H1 (cell line): ENCODE data around the gene ANKRD13C. TPM values are rescaled to one million over a fixed set of nuclear protein-coding genes. Genes with fewer than 3 reads are reported as not detected.

Experiments used
- CTCF ChIA-PET: fragments of 300-600 bp; sonication (Branson Sonifier 250); formaldehyde crosslinking; loops from one replicate; lab custom pipeline; 2021; ENCODE audit not compliant: partially characterized antibody; lab: Charles Lee
- POLR2A ChIA-PET: fragments of 300-600 bp; sonication (Branson Sonifier 250); formaldehyde crosslinking; loops from one replicate; lab custom pipeline; 2021; ENCODE audit warnings: inconsistent platforms; ENCODE audit not compliant: partially characterized antibody; lab: Charles Lee
- DNase-seq, 2 experiments: peaks; one replicate each; pipeline versions ENCODE4 v3.0.0 to v3.0.0-alpha.2; 2010 to 2022; ENCODE audit warnings: low spot score in 2 of 2, low read depth in 1 of 2, mixed read lengths in 1 of 2
- FAIRE-seq: peaks from 2 replicates; lab custom pipeline; 2011; peaks lifted over from hg19 to GRCh38; lab: Jason Lieb, UNC
- H2AFZ ChIP-seq: 2 replicates; pipeline ENCODE4 v1.8.1; 2012; ENCODE audit warnings: low read length, inconsistent platforms
- H2AK5ac ChIP-seq: 2 replicates; pipeline ENCODE4 v1.6.1; 2013; ENCODE audit warnings: low read depth, low read length
- H2BK120ac ChIP-seq: replicated peaks from 2 replicates; pipeline ENCODE3; 2013; ENCODE audit warnings: low read depth, low read length, inconsistent platforms
- H2BK12ac ChIP-seq: 2 replicates; pipeline ENCODE4 v1.6.1; 2013; ENCODE audit warnings: low read depth, low read length
- H2BK15ac ChIP-seq: 2 replicates; pipeline ENCODE4 v1.6.1; 2013; ENCODE audit warnings: low read length
- H2BK20ac ChIP-seq: 2 replicates; pipeline ENCODE4 v1.6.1; 2013; ENCODE audit warnings: low read length
- H2BK5ac ChIP-seq: 2 replicates; pipeline ENCODE4 v1.6.1; 2013; ENCODE audit warnings: low read depth, low read length
- H3K14ac ChIP-seq: 2 replicates; pipeline ENCODE4 v1.6.1; 2013; ENCODE audit warnings: inconsistent platforms; ENCODE audit not compliant: insufficient read length
- H3K18ac ChIP-seq: 2 replicates; pipeline ENCODE4 v1.6.1; 2013; ENCODE audit warnings: low read length; ENCODE audit errors: extremely low read depth
- H3K23ac ChIP-seq: 2 replicates; pipeline ENCODE4 v1.6.1; 2013; ENCODE audit warnings: inconsistent platforms; ENCODE audit not compliant: insufficient read length
- H3K23me2 ChIP-seq: 2 replicates; pipeline ENCODE4 v1.6.1; 2013; ENCODE audit warnings: low read depth, low read length
- H3K27ac ChIP-seq: 2 replicates; pipeline ENCODE4 v1.6.1; 2011; ENCODE audit warnings: low read depth, low read length, inconsistent platforms
- H3K27me3 ChIP-seq, 4 experiments: replicated peaks in 1 of 4; 1 replicate in 1 of 4; 2 replicates in 3 of 4; pipeline versions ENCODE4 v1.6.1 to v1.8.1; 2011 to 2013; ENCODE audit warnings: low read length in 3 of 4, mild to moderate bottlenecking in 3 of 4, inconsistent platforms in 2 of 4, mixed read lengths in 2 of 4, moderate library complexity in 1 of 4; ENCODE audit not compliant: control insufficient read depth in 3 of 4, insufficient read depth in 3 of 4; ENCODE audit errors: extremely low read depth in 1 of 4
- H3K36me3 ChIP-seq, 4 experiments: 2 replicates each; pipeline versions ENCODE4 v1.6.1 to v1.8.1; 2011 to 2013; ENCODE audit warnings: mild to moderate bottlenecking in 4 of 4, low read length in 3 of 4, moderate library complexity in 2 of 4, control low read depth in 1 of 4, inconsistent platforms in 1 of 4; ENCODE audit not compliant: insufficient read depth in 4 of 4, control insufficient read depth in 2 of 4
- H3K4ac ChIP-seq: replicated peaks from 2 replicates; pipeline ENCODE3; 2013; ENCODE audit warnings: low read length, low read depth, mixed read lengths, inconsistent platforms; ENCODE audit not compliant: insufficient read length
- H3K4me1 ChIP-seq, 4 experiments: replicated peaks in 1 of 4; 1 replicate in 1 of 4; 2 replicates in 3 of 4; pipeline versions ENCODE4 v1.6.1 to v1.8.1; 2011 to 2013; ENCODE audit warnings: low read length in 3 of 4, inconsistent platforms in 2 of 4, mixed read lengths in 1 of 4; ENCODE audit not compliant: insufficient read depth in 4 of 4, control insufficient read depth in 3 of 4
- H3K4me2 ChIP-seq, 2 experiments: 2 replicates each; pipeline versions ENCODE4 v1.6.1 to v1.8.1; 2011 to 2013; ENCODE audit warnings: low read depth in 2 of 2, low read length in 2 of 2, control low read depth in 1 of 2, inconsistent platforms in 1 of 2, mild to moderate bottlenecking in 1 of 2; ENCODE audit not compliant: insufficient read depth in 1 of 2
- H3K4me3 ChIP-seq, 4 experiments: fragments of 200-600, 300-600 bp in 1 of 4; sonication (generic), shearing (Covaris generic), sonication (Bioruptor Twin) in 1 of 4; 2 replicates each; pipeline versions ENCODE4 v1.5.1 to v1.8.1; 2011 to 2016; ENCODE audit warnings: low read length in 4 of 4, low read depth in 3 of 4, control low read depth in 2 of 4, inconsistent platforms in 2 of 4, mild to moderate bottlenecking in 2 of 4, mixed read lengths in 1 of 4, moderate library complexity in 1 of 4; ENCODE audit not compliant: insufficient read depth in 2 of 4; ENCODE audit errors: extremely low read depth in 1 of 4
- H3K56ac ChIP-seq: replicated peaks from 2 replicates; pipeline ENCODE3; 2013; ENCODE audit warnings: low read depth, mild to moderate bottlenecking, mixed read lengths, low read length, inconsistent platforms; ENCODE audit not compliant: insufficient read length
- H3K79me1 ChIP-seq: 2 replicates; pipeline ENCODE4 v1.6.1; 2013; ENCODE audit warnings: low read depth, low read length, control low read depth
- H3K79me2 ChIP-seq, 2 experiments: 2 replicates each; pipeline versions ENCODE4 v1.6.1 to v1.8.1; 2012 to 2013; ENCODE audit warnings: low read length in 2 of 2, mild to moderate bottlenecking in 2 of 2, inconsistent platforms in 1 of 2; ENCODE audit not compliant: insufficient read depth in 2 of 2, control insufficient read depth in 1 of 2
- H3K9ac ChIP-seq, 4 experiments: replicated peaks in 1 of 4; 1 replicate in 1 of 4; 2 replicates in 3 of 4; pipeline versions ENCODE4 v1.6.1 to v1.8.1; 2011 to 2013; ENCODE audit warnings: low read depth in 3 of 4, low read length in 3 of 4, control low read depth in 2 of 4, mild to moderate bottlenecking in 2 of 4, moderate library complexity in 2 of 4, inconsistent platforms in 1 of 4; ENCODE audit errors: extremely low read depth in 1 of 4
- H3K9me3 ChIP-seq, 2 experiments: 2 replicates each; pipeline versions ENCODE4 v1.6.1 to v1.8.1; 2012 to 2013; ENCODE audit warnings: mild to moderate bottlenecking in 2 of 2, moderate library complexity in 2 of 2, control low read depth in 1 of 2, inconsistent platforms in 1 of 2, low read depth in 1 of 2, low read length in 1 of 2, mixed read lengths in 1 of 2; ENCODE audit not compliant: insufficient read depth in 2 of 2
- H4K20me1 ChIP-seq, 2 experiments: replicated peaks in 1 of 2; 2 replicates each; pipeline versions ENCODE3 to v1.8.1; 2011 to 2013; ENCODE audit warnings: inconsistent platforms in 2 of 2, low read length in 2 of 2, mild to moderate bottlenecking in 1 of 2; ENCODE audit not compliant: insufficient read depth in 2 of 2, control insufficient read depth in 1 of 2
- H4K5ac ChIP-seq: 2 replicates; pipeline ENCODE4 v1.6.1; 2013; ENCODE audit warnings: low read length, low read depth, mixed read lengths, inconsistent platforms; ENCODE audit not compliant: insufficient read length
- H4K8ac ChIP-seq: 2 replicates; pipeline ENCODE4 v1.8.0; 2013; ENCODE audit warnings: mild to moderate bottlenecking, moderate library complexity, low read length, inconsistent platforms; ENCODE audit not compliant: insufficient read depth; ENCODE audit errors: extremely low read depth
- H4K91ac ChIP-seq: replicated peaks from 2 replicates; pipeline ENCODE3; 2013; ENCODE audit warnings: low read length, mixed read lengths, inconsistent platforms; ENCODE audit not compliant: insufficient read length
- CREB1 ChIP-seq: IDR thresholded peaks from 2 replicates; pipeline ENCODE4 v1.6.1; 2012; ENCODE audit warnings: inconsistent platforms
- FOSL1 ChIP-seq: IDR thresholded peaks from 2 replicates; pipeline ENCODE4 v1.6.1; 2011; ENCODE audit warnings: mild to moderate bottlenecking, low read depth, low read length, moderate library complexity; ENCODE audit not compliant: insufficient read depth
- HDAC2 ChIP-seq, 2 experiments: fragments of 300-600 bp in 1 of 2; sonication (generic) in 1 of 2; IDR thresholded peaks; 2 replicates each; pipeline ENCODE4 v1.6.1; 2011 to 2012; ENCODE audit warnings: low read depth in 2 of 2, low read length in 2 of 2, mild to moderate bottlenecking in 2 of 2, moderate library complexity in 2 of 2, borderline replicate concordance in 1 of 2, inconsistent platforms in 1 of 2
- RXRA ChIP-seq: IDR thresholded peaks from 2 replicates; pipeline ENCODE4 v1.6.1; 2011; ENCODE audit warnings: low read depth, mild to moderate bottlenecking, low read length, moderate library complexity; ENCODE audit not compliant: insufficient read depth
- SUZ12 ChIP-seq: fragments of 200-600 bp; sonication (generic); IDR thresholded peaks from 2 replicates; pipeline ENCODE4 v1.6.1; 2012; ENCODE audit warnings: mild to moderate bottlenecking, inconsistent platforms, low read length, moderate library complexity, mixed read lengths
- YY1 ChIP-seq: IDR thresholded peaks from 2 replicates; pipeline ENCODE4 v1.6.1; 2011; ENCODE audit warnings: low read depth, mild to moderate bottlenecking, low read length
- WGBS, 2 experiments: shearing (Covaris generic) in 1 of 2; methylation state at CpG; one replicate each; pipeline versions ENCODE4 v1.1.6 to v1.1.7; 2013 to 2015; ENCODE audit warnings: low lambda C conversion rate in 2 of 2, mixed read lengths in 2 of 2, inconsistent platforms in 1 of 2, low coverage in 1 of 2, missing lambda C conversion rate in 1 of 2; ENCODE audit not compliant: insufficient replicate concordance in 2 of 2, insufficient coverage in 1 of 2, insufficient read length in 1 of 2; ENCODE audit errors: extremely low coverage in 1 of 2, missing lambda C conversion rate in 1 of 2; 5-methylcytosine and 5-hydroxymethylcytosine counted together
- polyA plus RNA-seq, 7 experiments: library from polyadenylated mRNA; depleted of rRNA in 3 of 7; stranded (reverse) in 5 of 7; unstranded in 2 of 7; fragments of >200 nt in 5 of 7; fragments of 200-250 nt in 2 of 7; gene quantifications; 1 replicate in 5 of 7; 2 replicates in 1 of 7; 4 replicates in 1 of 7; pipeline versions ENCODE4 v1.2.1 to v1.2.3, GENCODE V29; 2011 to 2013; ENCODE audit warnings: missing spikeins in 2 of 7, mixed read lengths in 2 of 7
- total RNA-seq: library from RNA; stranded (reverse); fragmentation: NEBNext Ultra II Directional; extraction: Animal tissue kit (Norgen Biotek cat#: 25700); gene quantifications from 2 replicates; pipeline ENCODE4 v1.2.1, GENCODE V29; 2021
- TF ChIP-seq, protein P1 (sequence below): IDR thresholded peaks from 2 replicates; pipeline ENCODE4 v1.6.1; 2012; ENCODE audit warnings: inconsistent platforms

The ANKRD13C gene
- total and polyA plus RNA-seq, 2 of the 8 experiments (the other 6 are each of a cell fraction or from before 2014, with no cell fraction given): 4.8 to 21.7 TPM

- no peak overlapping the region for H3K4ac ChIP-seq
- no peak overlapping the region for H4K91ac ChIP-seq
- H2BK20ac ChIP-seq: no peak overlapping the region
- POLR2A ChIA-PET: interaction anchor here (1.9 kb wide), 1 partner anchor 20 kb away, joined by 4 read pairs; the partner anchor contains the start of gene LRRC40
- H3K14ac ChIP-seq: no peak overlapping the region
- H4K8ac ChIP-seq: no peak overlapping the region
- no peak overlapping the region for H2AK5ac ChIP-seq
- no peak overlapping the region for H3K23ac ChIP-seq
- no peak overlapping the region for H2AFZ ChIP-seq
- no peaks in the 10 kb centered on the region for H3K4me1 ChIP-seq
- H4K5ac ChIP-seq: no peak overlapping the region
- H3K56ac ChIP-seq: no peak overlapping the region
- no peak overlapping the region for H2BK12ac ChIP-seq
- 91% methylated on average over 2 of the region's 2 CpGs; no CpG with 5 or more reads in 1 of the 2 experiments for WGBS, 2 experiments
- DNase-seq: no peak
- peaks cover 11 to 12% of the 10 kb centered on the region in 2 experiments for H4K20me1 ChIP-seq
- CTCF ChIA-PET: no interaction called here
- no peak for FAIRE-seq
- no peak overlapping the region for H3K27ac ChIP-seq
- H3K4me3 ChIP-seq: no peak overlapping the region
- no peak overlapping the region for H3K9ac ChIP-seq
- no peaks in the 10 kb centered on the region for H3K9me3 ChIP-seq
- H3K36me3 ChIP-seq: peaks cover 11 to 66% (median 32%) of the 10 kb centered on the region in 4 experiments
- H3K4me2 ChIP-seq: no peak overlapping the region
- H2BK5ac ChIP-seq: no peak overlapping the region
- TF ChIP-seq HDAC2 (IDR thresholded peaks at IDR 0.05; ENCODE audit: borderline replicate concordance in 1 of 2, low read depth in 2 of 2, low read length in 2 of 2): no peak
- TF ChIP-seq FOSL1: no peak
- TF ChIP-seq RXRA: no peak
- no peak for TF ChIP-seq SUZ12
- TF ChIP-seq CREB1: no peak
- TF ChIP-seq, protein P1, sequence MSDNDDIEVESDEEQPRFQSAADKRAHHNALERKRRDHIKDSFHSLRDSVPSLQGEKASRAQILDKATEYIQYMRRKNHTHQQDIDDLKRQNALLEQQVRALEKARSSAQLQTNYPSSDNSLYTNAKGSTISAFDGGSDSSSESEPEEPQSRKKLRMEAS: no peak
- no peak for TF ChIP-seq YY1
- H3K18ac ChIP-seq: no peak overlapping the region
- peaks cover 27 to 72% of the 10 kb centered on the region in 2 experiments for H3K79me2 ChIP-seq
- no peaks in the 10 kb centered on the region for H3K23me2 ChIP-seq
- no peak overlapping the region for H2BK120ac ChIP-seq
- H2BK15ac ChIP-seq: no peak overlapping the region
- H3K27me3 ChIP-seq: no peaks in the 10 kb centered on the region
- no peaks in the 10 kb centered on the region for H3K79me1 ChIP-seq
Observed at GRCh38 chr1:70224954-70225353, 129.6 kb downstream of the ANKRD13C start.
